ENCODE results near the gene ANKRD53.

The ANKRD53 gene

DNA sequence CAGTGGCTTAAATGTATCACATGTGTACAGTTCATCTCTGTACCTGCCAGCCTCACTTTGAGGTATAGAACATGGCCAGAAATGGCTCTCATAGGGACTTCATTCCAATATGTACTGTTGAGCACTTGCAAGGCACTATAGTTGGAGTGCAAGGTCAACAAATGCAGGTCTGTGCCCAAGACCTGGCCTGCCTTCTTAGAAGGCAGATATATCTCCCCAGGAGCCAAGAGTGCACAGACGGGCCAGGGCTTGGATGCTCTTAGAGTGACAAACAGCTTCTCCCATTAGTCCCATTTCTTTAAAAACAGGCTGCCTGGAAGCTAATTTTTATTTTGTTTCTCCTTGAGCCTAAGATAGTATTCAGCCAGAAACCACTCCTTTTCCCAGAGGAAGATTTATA is 9.0 kb downstream of the ANKRD53 start:
- FAIRE-seq (no peak), DNase-seq (ENCODE audit: insufficient read length, low spot score) (no peak)
- TF ChIP-seq SPI1 (IDR thresholded peaks at IDR 0.05; ENCODE audit: low read depth, low read length) (no peak), POU2F2 (IDR thresholded peaks at IDR 0.05; ENCODE audit: low read depth, low read length) (no peak), TAF1 (IDR thresholded peaks at IDR 0.05; ENCODE audit: low read depth, low read length) (no peak), PAX5 (IDR thresholded peaks at IDR 0.05; ENCODE audit: insufficient read depth, low read length, severe bottlenecking) (no peak), POLR2AphosphoS5 (IDR thresholded peaks at IDR 0.05; ENCODE audit: low read depth, low read length) (no peak), POLR2A (IDR thresholded peaks at IDR 0.05; ENCODE audit: low read depth, low read length) (no peak)

DNA sequence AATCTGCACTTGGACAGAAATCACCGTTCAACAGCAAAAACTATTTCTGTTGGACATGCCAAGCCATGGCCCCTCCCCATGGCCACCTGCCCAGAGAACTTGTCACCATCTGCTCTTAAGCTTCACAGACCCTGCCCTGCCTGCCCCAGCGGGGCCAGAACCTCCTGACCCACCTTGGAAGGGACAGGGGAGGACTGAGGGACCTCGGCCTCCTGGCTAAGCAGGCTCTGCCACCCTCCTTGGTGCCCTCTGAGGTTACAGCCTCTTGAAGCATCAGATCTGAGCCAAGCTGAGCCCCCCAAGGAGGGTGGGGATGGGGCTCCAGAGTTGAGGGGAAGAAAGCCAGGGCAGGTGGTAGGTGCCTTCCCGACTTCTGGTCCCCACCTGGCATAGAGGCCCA is 9.7 kb downstream of the ANKRD53 start:
- TF ChIP-seq TAF1 (IDR thresholded peaks at IDR 0.05; ENCODE audit: low read depth, low read length) (no peak), POLR2AphosphoS5 (IDR thresholded peaks at IDR 0.05; ENCODE audit: low read depth, low read length) (no peak), SPI1 (IDR thresholded peaks at IDR 0.05; ENCODE audit: low read depth, low read length) (no peak), POU2F2 (IDR thresholded peaks at IDR 0.05; ENCODE audit: low read depth, low read length) (no peak), PAX5 (IDR thresholded peaks at IDR 0.05; ENCODE audit: insufficient read depth, low read length, severe bottlenecking) (no peak), POLR2A (IDR thresholded peaks at IDR 0.05; ENCODE audit: low read depth, low read length) (no peak)
- no peak for DNase-seq (ENCODE audit: insufficient read length, low spot score)
- no peak for FAIRE-seq

DNA sequence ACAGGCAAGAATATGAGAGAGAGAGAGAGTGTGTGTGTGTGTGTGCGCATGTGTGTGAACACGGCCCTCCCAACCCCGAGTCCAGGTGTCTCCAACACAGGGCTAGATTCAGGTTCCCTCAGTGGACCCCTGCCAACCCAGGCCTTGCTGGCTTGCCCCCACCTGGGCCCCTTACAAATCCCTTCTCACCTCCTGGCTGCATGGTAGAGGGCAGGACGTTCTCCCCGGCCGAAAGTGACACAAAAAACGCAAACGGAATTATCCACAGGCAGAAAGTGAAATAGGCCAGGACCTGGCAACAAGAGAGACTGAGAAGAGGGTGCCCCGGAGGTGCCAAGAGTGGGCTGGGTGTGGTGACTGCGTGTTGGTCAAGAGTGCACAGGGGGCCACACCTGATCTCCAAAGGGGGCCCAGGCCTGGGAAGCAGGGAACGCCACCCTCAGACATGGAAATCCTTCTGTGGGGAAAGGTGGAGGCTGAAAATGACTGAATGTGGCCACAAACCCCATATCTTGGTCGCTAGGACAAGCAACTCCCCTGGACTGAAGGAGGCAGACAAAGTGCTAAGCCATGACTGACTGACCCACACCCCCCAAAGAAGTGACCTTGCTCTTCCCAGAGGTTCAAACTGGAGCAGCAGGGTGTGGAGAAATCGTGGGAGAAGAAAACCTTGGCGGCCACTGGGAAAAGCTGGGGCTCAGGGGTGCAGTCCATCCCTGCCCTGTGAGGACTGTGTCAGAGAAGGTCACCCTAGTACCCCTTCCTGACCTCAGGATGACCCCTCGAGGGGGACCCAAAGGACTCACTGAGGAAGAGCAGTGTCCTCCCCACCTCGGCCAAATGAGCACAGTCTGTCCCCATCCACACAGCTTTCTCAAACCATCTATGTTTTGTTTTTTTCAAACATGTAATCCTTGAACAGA is 10.6 kb downstream of the ANKRD53 start:
- DNase-seq (ENCODE audit: insufficient read length, low spot score): no peak
- FAIRE-seq: no peak
- TF ChIP-seq PAX5 (IDR thresholded peaks at IDR 0.05; ENCODE audit: insufficient read depth, low read length, severe bottlenecking) (no peak), POU2F2 (IDR thresholded peaks at IDR 0.05; ENCODE audit: low read depth, low read length) (no peak), SPI1 (IDR thresholded peaks at IDR 0.05; ENCODE audit: low read depth, low read length) (no peak), POLR2A (IDR thresholded peaks at IDR 0.05; ENCODE audit: low read depth, low read length) (no peak)

- DNase-seq (ENCODE audit: insufficient read length, low spot score) (no peak), FAIRE-seq (no peak)
- TF ChIP-seq SPI1 (IDR thresholded peaks at IDR 0.05; ENCODE audit: low read depth, low read length): no peak
- no peak for TF ChIP-seq POLR2AphosphoS5 (IDR thresholded peaks at IDR 0.05; ENCODE audit: low read depth, low read length)
- TF ChIP-seq PAX5 (IDR thresholded peaks at IDR 0.05; ENCODE audit: insufficient read depth, low read length, severe bottlenecking): no peak
- no peak for TF ChIP-seq POLR2A (IDR thresholded peaks at IDR 0.05; ENCODE audit: low read depth, low read length)
- TF ChIP-seq TAF1 (IDR thresholded peaks at IDR 0.05; ENCODE audit: low read depth, low read length): no peak
- TF ChIP-seq POU2F2 (IDR thresholded peaks at IDR 0.05; ENCODE audit: low read depth, low read length): no peak
These were observed 11.8 kb downstream of the ANKRD53 start for GRCh38 chr2:70990216-70990615.

DNA sequence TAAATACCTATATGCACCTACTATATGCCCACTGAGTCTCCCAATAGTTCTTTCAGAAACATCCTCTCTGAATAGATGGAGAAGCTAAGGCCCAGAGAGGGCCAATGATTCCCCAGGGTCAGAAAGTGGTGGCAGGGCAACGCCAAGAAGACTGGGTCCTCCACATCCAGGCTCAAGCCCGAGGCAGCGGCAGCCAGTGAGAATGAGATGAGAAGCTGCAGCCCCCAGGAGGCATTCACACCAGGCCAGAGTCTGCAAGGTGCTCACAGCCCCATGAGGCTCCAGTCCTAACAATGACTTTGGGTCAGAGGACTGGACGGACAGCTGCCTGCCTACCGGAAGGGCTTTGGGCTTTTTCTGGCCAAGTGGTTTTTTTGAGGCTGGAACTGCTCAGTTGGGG is 12.7 kb downstream of the ANKRD53 start:
- FAIRE-seq (no peak), DNase-seq (ENCODE audit: insufficient read length, low spot score) (no peak)
- no peak for TF ChIP-seq POLR2AphosphoS5 (IDR thresholded peaks at IDR 0.05; ENCODE audit: low read depth, low read length)
- TF ChIP-seq POLR2A (IDR thresholded peaks at IDR 0.05; ENCODE audit: low read depth, low read length): no peak
- TF ChIP-seq PAX5 (IDR thresholded peaks at IDR 0.05; ENCODE audit: insufficient read depth, low read length, severe bottlenecking): no peak
- TF ChIP-seq SPI1 (IDR thresholded peaks at IDR 0.05; ENCODE audit: low read depth, low read length): no peak
- TF ChIP-seq TAF1 (IDR thresholded peaks at IDR 0.05; ENCODE audit: low read depth, low read length): no peak
- TF ChIP-seq POU2F2 (IDR thresholded peaks at IDR 0.05; ENCODE audit: low read depth, low read length): no peak

DNA sequence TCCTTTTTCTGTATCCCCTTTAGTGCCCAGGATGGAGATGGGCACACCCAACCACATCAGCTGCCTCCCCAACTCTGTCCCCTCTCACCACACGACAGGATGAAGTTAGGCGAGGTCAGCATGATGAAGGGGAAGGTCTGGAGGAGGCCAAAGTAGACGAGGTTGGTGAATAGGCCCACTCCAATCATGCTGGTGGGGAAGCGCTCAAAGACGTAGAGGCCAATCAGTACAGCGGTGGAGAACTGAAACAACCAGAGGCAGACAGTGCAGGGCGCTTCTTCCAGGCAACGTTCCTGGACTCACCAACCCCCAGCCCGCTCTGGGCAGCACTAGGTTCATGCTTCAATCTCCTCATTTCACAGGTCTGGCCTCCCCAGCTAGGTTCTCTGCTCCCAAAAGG is 13.3 kb downstream of the ANKRD53 start:
- DNase-seq (ENCODE audit: insufficient read length, low spot score): no peak
- no peak for FAIRE-seq
- no peak for TF ChIP-seq POLR2AphosphoS5 (IDR thresholded peaks at IDR 0.05; ENCODE audit: low read depth, low read length)
- TF ChIP-seq PAX5 (IDR thresholded peaks at IDR 0.05; ENCODE audit: insufficient read depth, low read length, severe bottlenecking): no peak
- no peak for TF ChIP-seq POLR2A (IDR thresholded peaks at IDR 0.05; ENCODE audit: low read depth, low read length)
- TF ChIP-seq TAF1 (IDR thresholded peaks at IDR 0.05; ENCODE audit: low read depth, low read length): no peak
- TF ChIP-seq SPI1 (IDR thresholded peaks at IDR 0.05; ENCODE audit: low read depth, low read length): no peak
- TF ChIP-seq POU2F2 (IDR thresholded peaks at IDR 0.05; ENCODE audit: low read depth, low read length): no peak

DNA sequence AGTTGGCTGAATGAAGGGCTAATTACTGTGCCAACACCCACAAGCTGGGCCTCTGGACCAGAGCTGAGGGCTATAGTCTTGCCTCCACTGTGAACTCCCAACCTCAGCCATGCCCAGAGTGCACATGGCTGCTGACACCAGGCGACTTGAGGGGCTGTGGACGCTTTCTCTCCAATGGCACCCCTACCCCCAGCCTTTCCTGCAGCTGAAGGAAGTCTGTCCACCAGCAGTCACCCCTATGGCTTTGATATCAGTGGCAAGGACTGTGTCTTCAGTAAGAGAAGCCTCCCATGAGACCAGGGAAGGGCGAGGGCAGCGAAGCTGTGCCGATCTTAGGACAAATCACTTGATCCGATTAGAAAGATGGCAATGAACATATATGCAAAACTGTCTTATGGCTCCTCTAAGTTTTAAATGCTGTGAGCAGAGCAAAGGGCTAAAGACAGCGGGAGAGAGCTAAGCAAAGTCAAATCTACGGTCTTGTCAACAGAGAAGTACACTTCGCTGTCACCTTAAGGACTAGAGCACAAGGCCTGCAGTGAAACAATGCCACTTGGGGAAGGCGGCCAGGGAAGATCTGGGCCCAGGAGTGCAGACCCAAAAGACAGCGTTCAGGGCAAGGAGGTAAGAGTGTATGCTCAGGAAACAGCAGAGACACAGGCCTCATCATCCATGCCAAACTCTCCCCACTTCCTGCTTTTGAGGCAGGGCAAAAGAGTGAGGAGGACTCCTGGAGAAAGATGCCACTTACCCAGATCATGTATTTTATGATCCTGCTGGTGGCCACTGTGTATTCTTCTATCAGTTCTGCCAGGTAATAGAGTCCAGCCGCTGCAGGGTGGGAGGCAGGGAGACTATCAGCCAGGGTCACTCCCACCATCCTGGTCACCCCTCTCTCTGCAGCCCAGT is 14.8 kb downstream of the ANKRD53 start:
- DNase-seq (ENCODE audit: insufficient read length, low spot score): no peak
- FAIRE-seq: no peak
- no peak for TF ChIP-seq PAX5 (IDR thresholded peaks at IDR 0.05; ENCODE audit: insufficient read depth, low read length, severe bottlenecking)
- no peak for TF ChIP-seq POLR2AphosphoS5 (IDR thresholded peaks at IDR 0.05; ENCODE audit: low read depth, low read length)
- peak; percentile 32; the same call in 1 of the 2 replicates for TF ChIP-seq SPI1 (IDR thresholded peaks at IDR 0.05; ENCODE audit: low read depth, low read length)

GRCh38 chr2:70994009-70994698 is 15.7 kb downstream of the ANKRD53 start:
- peak; percentile 75 for FAIRE-seq
- TF ChIP-seq SPI1 (IDR thresholded peaks at IDR 0.05; ENCODE audit: low read depth, low read length) (no peak), TAF1 (IDR thresholded peaks at IDR 0.05; ENCODE audit: low read depth, low read length) (0 out of 2 replicates have a peak, but pooled peaks have one; percentile 13)
- peak; percentile 37 for DNase-seq (ENCODE audit: insufficient read length, low spot score)

Data from GM12891 (cell line).